Right lung (tissue), 5 donors: ENCODE data around the gene TTC7B. TPM values are rescaled to one million over a fixed set of nuclear protein-coding genes. Genes with fewer than 3 reads are reported as not detected.

Source experiments
- DNase-seq, 2 donors: peaks; one replicate each; pipeline ENCODE4 v3.0.0-alpha.2; 2013
- polyA plus RNA-seq, 5 donors: library from polyadenylated mRNA; unstranded; fragments of 120-200 nt; gene quantifications; one replicate each; pipeline versions ENCODE4 v1.2.1 to v1.2.3, GENCODE V29; 2013; ENCODE audit warnings: inconsistent platforms in 1 of 5, low replicate concordance in 1 of 5; ENCODE audit not compliant: insufficient read length in 5 of 5, insufficient read depth in 1 of 5

Gene TTC7B
- polyA plus RNA-seq, 5 donors: 32.7 to 45.8 (median 41.7) TPM

- DNase-seq: no peak
Measured at GRCh38 chr14:90743826-90744225, 72.4 kb downstream of the TTC7B start.

GRCh38 chr14:90743425-90743824 is 72.8 kb downstream of the TTC7B start:
- no peak for DNase-seq

GRCh38 chr14:90742729-90743128 is 73.5 kb downstream of the TTC7B start:
- no peak for DNase-seq

DNA sequence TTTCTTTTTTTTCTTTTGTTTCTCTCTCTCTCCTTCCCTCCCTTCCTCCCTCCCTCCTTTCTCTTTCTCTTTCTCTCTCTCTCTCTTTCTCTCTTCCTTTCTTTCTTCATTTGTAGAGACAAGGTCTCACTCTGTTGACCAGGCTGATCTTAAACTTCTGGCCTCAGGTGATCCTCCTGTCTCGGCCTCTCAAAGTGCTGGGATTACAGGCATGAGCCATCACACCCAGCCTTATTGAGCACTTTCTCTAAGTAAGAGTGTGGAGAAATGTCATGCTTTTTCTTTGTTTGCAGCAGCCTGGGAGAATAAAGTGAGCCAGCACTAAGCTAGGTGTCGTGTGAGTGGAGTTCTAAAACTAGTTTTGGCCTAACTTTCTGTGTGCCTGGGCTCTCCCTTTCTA is 74.0 kb downstream of the TTC7B start:
- DNase-seq: no peak

DNA sequence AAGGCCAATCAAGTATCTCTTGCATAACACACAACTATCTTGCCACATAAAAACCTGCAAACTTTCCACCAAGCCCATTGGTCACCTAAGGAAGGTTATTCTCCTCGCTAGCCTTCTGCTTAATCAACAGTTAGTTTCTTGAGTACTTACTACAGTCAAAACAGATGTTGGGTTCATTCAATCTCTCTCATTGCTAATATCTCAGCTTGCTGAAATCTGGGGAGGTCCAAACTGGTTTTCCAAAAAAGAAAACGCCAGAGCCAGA is 74.6 kb downstream of the TTC7B start:
- no peak for DNase-seq

DNA sequence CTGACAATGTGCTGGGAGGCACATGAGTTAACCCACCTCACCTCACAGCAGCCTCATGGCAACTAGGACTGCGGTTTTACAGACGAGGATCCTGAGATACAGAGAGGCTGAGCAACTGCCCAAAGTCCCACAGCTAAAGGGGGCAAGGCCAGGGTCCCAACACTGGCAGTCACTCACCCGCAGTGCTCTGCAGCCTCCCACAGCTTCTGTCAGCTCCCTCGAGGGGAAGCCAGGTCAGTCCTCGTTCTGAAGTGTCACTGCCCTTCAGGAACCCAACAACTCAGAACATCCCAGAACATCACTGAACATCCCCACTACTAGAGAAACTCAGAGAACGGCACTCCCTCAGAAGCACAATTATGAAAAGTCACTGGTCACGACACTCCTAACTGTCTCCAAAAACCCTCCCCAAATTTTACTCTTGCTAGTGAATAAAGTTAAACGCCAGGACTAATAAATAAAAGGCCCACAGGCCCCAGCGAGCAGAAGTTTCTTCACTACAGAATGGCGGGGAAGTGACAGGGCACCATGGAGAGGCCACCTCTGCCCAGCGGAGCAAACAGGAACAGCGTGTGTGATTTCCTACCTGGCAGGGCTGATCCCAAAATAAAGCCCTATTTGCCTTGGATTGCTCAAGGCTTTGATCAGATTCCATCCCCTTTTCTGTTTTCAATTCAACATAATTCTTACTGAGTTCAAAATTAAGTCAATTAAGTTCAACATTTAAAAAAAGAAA is 75.1 kb downstream of the TTC7B start:
- no peak for DNase-seq

DNA sequence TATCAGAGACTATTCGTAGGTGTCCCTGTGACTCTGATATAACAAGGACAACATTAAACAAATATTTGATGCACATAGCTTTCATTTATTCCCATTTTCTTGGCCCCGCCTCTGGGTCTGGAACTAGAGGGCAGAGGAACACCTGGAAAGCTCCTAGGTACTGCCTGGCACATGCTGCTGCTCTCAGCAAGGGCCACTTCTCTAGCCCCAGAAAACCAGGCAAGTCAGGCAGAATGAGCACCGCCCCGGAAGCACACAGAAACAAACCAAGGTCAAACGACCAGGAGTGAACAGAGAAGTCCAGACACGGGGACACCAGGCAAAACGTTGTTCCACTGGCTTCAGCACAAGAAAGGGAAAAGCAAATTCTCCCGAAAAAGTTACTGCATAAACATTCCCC is 76.1 kb downstream of the TTC7B start:
- no peak for DNase-seq

DNA sequence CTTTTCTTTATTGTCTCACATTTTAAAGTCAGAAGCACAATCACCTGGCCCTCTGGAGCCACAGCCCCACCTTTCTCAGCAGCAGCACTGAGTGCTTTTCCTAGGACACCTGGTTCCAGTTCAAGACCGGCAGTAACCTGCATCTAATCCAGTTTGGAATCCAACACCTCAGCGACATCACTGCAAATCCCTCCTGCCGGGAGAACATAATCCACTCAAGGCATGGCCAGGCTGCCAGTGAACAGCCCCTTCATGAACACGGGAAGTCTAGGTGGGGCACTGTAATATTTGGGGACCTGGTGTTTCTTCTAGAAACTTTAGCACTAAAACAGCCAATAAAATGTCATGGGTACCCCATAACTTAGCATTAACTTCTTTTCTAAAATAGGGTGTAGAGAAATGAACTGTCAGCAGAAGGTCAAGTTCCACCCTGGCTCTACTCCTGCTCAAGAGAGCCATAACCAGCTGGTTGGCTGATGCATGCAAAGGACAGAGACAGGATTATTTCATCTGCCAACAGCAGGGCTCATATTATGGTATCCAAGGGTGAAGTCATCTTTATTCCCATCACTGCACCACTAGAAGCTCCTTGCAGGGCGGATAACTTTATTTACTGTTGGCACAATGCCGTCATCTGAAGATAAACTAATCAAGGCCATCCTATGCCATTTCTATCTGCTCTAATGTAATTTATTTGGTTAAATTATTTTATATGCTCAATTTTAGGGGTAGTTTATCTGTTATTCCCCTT is 76.7 kb downstream of the TTC7B start:
- DNase-seq: peak in 1 of 2 donors; percentile 16

GRCh38 chr14:90733139-90733808 is 83.0 kb downstream of the TTC7B start:
- DNase-seq: no peak

GRCh38 chr14:90732718-90733117 is 83.5 kb downstream of the TTC7B start:
- DNase-seq: no peak

GRCh38 chr14:90732139-90732538 is 84.1 kb downstream of the TTC7B start:
- DNase-seq: no peak

- DNase-seq: no peak
Measured at GRCh38 chr14:90731487-90731886, 84.7 kb downstream of the TTC7B start.

- DNase-seq: no peak
Measured at GRCh38 chr14:90730206-90730766, 85.9 kb downstream of the TTC7B start.

GRCh38 chr14:90728951-90729350 is 87.3 kb downstream of the TTC7B start:
- DNase-seq: no peak

DNA sequence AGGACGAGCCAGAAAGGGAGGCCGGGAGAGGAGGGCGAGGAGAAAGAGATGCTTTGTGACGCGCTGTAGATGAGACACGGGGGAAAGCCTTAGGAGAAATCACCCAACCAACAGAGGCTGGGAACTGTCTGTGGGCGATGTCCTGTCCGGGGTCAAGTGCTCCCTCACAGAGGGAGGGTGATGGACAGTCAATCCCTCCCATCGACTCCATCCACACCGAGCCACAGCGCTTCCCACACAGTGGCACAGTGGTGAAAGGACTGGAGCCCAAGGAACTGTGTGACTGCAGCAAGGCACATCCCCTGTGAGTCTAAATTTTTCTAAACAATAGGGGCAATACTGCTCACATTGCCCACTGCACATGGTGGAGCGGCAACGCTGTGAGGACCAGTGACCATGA is 89.1 kb downstream of the TTC7B start:
- DNase-seq: no peak

- peak; percentile 49 to 65 for DNase-seq
Measured at GRCh38 chr14:90726656-90727055, 89.6 kb downstream of the TTC7B start.

DNA sequence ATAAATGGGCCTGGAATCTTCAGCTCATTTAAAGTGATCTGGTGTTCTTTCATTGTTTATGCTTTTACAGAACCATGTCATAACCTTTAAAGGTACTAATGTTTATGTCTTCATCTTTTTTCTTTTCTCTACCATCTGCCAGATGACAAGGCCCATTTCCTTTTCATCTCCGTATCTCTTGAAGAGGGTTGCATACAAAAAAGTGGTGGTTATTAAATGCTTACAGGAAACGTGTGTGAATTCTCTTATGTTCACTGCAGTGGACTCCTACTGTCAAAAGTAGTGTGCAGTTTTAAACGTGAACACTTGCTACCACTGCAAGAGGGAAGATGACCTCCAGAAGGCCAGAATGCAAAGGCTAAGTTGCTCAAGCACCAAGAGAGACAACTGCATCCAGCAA is 91.4 kb downstream of the TTC7B start:
- no peak for DNase-seq

DNA sequence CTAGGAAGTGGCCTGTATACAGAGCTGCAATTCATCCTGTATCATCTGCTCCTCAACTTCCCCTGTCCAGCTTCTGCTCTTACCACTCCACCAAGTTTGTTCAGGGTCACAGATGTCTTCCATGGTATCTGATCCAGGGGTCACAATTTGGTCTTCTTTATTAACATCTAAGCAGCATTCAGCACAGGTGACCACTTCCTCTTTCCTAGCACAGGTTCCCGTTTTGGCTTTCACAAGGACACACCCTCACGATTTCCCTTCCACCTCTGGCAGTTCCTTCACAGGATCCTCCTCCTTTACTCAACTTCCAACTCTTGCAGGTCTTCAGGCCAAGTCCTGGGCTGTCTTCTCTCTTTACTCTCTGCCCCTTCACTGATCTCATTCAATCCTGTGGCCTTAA is 93.6 kb downstream of the TTC7B start:
- no peak for DNase-seq

DNA sequence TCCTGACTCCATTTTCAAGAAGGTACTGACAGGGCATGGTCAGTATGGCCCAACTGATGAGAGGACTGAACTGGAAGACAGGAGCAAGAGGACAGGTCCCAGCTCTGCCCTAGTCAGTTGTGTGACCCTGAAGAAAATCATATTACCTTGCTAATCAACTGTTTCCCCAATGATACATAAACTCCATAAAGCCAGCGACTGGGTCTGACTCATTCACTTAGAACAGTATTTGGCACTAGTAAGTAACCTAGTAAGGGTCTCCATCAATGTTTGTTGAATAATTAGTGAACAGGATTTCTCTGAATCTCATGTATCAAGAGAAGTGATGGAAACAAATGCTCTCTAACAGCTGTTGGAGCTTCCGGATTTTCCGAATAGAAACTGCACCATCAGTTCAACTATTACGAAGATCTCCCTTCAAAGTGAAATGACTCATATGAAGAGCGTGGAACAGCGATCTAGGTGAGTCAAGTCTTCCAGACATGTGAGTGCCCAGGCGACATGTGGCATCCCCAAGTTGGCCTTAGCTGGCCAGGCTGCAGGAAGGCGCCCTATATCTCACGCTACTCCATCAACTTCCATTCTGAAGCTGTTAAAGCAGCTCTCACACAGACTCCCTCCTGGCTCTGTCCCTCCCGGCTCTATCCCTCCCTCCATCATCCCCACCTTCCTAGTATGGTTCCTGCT is 94.5 kb downstream of the TTC7B start:
- no peak for DNase-seq

DNA sequence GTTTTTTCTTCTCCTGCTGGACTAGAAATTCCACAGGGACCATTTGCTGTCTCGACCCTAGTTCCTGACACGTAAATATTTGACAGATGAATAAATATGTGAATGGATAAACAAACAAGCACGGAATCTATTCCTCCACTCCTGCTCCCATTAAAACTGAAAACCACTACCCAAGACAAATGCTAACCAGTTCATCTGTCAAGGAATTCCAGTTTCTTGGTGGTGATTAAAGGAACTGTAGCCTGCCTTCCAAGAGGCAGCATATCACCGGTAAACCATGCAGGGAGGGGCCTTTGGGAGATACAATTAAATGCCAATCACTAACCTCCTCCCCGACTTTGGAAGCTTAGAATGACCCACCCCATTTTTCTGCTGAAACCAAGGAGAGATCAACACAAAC is 95.4 kb downstream of the TTC7B start:
- DNase-seq: no peak

- no peak for DNase-seq
Measured at GRCh38 chr14:90720336-90720735, 95.9 kb downstream of the TTC7B start.

DNA sequence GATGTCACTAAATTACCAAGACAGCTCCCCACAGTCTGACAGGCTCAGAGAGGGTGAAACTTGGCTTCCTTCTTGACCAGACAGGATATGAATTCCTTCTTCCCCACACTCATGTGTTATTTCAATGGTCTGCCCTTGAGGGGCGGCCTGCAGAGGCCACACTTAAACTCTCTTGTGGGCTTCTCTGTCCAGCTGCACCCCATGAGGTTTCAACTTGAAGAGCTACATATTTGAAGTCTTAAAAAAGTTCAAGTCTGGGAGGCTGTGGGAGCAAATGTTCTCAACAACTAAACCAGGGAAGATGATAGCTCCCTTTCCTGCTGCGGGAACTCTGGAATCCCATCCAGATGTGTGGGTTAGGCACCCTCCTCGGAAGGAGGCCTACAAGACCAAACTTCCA is 98.3 kb downstream of the TTC7B start:
- no peak for DNase-seq
